Stimulated activated CD8-positive, alpha-beta memory T cell treated with anti-CD3 and anti-CD28 coated beads, Interleukin-12 subunit alpha, Interleukin-12 subunit beta, amount 100 ng/mL, for 24 hours (primary cell): ENCODE measurements around the gene CORO1C.
A peak's percentile ranks its signal among the peaks of the same experiment; 100 is the strongest.

Experiments
- DNase-seq: peaks from one replicate; pipeline ENCODE4 v3.0.0-alpha.2; 2020; ENCODE audit errors: extremely low read depth

Gene CORO1C

DNA sequence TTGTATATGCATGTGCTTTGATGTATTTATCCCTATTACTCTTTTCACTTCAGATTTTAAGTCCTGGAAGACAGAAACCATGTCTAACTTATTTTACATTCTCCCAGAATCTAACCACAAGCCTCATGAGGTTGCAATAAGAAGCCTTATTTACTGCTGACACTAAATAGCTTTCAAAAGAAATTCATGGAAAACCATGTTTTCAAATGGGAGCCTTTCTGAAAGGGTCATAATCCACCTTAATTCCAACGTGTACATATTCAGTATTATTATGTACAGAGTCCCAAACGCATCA, 34.4 kb downstream of the CORO1C start:
- no peak for DNase-seq

DNA sequence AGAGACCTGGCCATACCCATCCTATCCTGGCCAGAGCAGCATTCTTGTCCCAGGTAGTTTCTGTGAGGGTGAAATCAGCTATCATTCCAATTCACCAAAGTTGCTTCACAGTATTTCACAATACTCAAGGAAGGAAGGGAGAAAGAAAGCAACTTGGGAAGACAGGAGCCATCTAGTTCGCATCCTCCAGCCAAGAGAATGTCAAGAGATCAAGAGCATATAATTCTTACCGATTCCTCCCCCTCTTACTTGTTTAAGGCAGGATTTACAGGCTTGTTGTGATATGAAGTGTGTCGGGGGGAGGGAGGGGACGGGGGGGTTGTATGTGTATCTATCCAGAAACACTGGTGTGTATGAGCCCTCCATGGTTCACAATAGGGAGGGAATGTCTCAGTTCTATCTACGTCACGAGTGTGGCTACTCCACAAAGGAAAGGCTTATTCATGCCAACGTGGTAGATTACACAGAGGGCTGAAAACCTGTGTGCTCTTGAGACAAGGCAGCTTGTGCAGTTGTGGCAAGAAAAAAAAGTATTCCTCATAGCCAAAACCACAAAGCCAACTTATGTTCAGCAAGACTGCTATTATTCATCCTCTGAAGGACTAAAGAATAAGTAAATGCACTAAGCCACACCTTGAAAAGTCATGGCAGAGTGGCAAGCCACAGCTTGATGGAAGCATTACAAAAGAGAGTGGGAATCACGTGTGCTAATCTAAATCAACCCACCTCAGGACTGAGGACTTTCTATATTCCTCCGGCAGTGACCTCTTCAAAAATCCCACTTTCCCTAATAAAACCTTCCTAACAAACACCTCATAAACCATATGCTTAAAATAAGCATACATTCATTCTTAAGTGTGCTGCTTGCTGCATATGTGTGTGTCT, 35.0 kb downstream of the CORO1C start:
- no peak for DNase-seq

DNA sequence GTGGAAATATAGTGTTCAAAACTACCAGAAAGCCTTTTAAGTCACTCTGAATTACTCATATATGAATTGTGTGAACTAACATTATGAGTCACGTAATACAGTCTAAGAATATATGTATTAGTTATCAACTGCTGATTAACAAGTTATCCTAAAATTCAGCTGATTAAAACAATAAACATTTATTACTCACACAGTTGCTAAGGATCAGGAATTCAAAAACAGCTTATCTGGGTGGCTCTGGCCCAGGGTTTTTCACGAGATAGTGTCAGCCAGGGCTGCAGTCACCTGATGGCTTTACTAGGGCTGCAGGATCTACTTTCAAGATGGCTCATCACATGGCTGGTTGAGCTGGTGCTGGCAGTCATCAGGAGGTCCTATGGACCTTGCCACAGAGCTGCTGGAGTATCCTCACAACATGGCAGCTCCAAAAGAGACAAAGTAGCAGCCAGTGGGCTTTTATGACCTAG, 36.5 kb downstream of the CORO1C start:
- no peak for DNase-seq

DNA sequence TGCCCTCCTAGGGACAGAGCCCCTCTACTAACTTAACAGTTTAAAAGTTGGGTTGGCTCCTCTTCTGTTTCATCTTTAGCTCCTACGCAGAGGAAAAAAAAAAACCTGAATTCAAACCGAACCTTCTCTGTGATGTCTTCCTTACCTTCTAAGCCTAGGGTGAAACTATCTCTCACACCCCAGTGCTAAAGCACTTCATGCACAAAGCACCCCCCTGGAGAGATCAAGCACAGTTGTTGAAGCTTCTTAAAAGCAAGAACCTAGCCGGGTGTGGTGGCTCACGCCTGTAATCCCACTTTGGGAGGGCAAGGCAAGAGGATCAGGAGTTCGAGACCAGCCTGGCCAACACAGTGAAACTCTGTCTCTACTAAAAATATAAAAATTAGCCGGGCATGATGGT, 37.6 kb downstream of the CORO1C start:
- DNase-seq = no peak

DNA sequence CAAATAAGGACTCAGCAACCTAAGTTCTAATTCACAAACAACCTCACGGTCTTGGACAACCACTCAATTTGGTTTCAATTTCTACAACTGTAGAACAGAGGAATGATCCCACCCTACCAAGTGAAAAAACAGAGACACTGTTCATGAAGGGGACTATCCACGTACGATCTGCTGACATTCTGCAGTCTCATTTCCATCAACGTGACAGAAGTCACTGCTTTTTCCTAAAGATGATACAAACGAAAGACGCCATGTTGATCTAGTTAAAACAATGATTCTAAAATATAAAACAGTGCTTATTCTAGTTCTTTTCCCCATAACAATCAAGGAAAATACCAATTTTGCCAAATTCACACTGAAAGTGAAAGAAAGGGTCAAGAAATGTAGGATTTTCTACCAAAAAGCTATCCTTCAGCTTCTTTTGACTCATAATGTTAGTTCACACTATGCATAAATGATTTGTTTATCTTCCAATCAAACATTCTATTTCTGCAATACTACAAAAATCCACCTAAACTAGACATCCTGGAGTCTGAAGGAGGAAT, 38.1 kb downstream of the CORO1C start:
- DNase-seq = no peak

DNA sequence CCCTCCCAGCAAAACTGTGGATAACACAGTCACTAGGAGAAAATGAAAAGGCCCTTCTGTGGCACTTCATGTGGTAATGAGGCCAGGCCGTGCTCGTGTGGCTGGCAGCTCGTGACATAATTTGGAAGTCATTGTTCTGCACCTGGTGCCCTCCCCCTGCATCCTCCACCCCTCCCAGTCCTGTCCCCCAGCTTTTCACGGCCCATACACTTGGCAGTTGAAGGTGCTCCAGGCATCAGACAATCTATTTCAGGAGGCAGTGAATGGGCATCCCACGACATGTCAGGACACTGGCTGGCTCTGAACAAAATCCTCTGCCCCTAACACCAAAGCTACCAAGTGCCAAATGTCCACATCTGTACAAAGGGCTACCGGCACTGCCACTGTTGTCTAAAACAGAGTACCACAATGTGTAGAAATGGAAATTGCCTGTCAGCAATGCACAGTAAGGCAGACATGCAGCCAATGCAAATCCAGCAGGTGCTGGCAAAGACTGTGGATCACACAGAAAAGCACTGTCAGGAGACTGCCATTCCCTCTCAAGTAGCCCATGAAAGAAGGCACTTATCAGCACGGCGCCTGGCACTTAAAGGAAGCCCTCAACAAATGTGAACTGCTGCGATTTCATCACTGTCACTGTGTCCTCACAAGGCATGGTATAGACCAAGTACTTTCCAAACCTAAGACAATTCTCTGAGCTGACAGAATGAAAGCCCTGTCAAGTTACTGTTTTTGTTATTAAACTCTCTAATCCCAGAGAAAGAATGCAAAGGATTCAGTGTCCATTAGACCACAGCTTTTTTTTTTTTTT, 39.1 kb downstream of the CORO1C start:
- DNase-seq = no peak

DNA sequence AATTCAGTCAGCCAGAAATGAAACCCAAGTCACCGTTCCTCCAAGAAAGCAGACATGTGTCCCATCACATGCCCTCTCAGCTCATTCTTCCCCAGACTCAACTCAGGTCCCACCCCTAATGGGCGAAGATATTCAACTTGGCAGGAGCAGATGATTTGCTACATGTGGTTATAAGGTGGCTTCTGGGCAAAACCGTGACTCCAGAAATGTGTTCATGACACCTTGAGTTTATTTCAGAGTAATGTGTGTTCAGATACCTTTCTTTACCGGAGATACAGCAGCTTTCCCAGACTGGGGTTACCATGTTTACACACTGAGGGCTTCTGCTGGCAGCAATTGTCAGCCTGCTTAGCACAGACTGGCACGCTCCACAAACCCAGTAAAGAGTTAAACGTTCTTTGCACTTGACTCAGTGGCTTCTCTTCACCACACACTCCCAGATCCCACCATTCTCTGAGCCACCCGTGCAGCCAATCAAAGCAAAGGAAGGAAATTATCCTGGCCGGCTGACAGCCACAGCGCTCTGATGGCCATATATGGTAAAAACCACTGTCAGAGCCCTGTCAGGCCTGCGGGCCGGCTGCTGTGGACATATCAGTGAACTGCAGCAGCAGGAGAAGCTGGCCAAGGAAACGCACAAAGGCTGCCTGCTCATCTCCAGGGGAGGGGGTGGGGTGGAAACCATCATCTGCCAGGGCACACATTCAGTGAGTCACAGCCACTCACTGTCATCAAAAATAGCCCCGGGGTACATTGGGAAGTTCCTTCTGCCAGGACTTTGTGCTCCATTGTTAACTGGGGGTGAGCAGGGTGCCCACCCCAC, 39.9 kb downstream of the CORO1C start:
- peak; percentile 62 for DNase-seq

DNA sequence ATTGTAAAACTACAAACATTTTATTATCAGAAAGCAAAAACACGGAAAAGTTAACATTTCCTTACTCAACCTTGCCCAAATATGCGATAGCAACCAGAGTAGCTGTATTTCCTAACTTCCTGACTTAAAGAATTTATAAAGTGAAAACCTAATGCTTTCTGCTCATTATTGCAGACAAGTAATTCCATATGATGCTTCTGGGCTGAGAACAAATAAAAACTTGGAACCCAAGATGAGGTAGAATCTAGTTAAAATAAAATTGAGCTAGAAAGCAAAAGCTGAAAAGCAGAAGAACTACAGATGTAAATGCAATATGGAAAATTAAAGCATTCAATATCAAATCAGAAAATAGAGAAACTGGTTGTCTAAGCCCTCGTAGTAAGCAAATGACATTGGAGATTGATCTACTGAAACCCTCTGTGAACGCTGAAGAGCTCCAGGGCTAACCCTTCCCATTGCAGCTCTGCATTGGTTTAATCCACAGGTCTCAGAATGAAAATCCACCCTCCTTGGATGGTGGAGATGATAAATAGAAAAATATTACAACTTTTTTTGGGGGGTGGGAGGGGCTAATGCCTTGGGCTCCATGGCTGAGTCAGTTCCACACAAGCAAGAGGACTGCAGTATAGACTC, 40.7 kb downstream of the CORO1C start:
- no peak for DNase-seq

DNA sequence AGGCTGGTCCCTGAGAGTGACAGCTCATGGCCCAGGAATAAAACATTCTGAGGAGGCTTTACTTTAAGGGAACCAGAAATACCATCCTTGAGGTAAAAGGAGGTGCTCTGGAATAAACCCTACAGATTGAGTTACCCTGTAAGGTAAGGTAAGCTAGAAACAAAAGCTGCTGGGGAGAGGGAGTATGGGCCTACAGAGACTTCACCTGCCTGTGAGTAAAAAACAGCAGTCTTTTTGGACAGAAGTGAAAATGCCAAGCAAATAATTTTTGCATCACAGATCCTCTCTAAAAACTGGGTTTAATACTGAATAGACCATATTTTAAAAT, 41.2 kb downstream of the CORO1C start:
- DNase-seq = no peak

DNA sequence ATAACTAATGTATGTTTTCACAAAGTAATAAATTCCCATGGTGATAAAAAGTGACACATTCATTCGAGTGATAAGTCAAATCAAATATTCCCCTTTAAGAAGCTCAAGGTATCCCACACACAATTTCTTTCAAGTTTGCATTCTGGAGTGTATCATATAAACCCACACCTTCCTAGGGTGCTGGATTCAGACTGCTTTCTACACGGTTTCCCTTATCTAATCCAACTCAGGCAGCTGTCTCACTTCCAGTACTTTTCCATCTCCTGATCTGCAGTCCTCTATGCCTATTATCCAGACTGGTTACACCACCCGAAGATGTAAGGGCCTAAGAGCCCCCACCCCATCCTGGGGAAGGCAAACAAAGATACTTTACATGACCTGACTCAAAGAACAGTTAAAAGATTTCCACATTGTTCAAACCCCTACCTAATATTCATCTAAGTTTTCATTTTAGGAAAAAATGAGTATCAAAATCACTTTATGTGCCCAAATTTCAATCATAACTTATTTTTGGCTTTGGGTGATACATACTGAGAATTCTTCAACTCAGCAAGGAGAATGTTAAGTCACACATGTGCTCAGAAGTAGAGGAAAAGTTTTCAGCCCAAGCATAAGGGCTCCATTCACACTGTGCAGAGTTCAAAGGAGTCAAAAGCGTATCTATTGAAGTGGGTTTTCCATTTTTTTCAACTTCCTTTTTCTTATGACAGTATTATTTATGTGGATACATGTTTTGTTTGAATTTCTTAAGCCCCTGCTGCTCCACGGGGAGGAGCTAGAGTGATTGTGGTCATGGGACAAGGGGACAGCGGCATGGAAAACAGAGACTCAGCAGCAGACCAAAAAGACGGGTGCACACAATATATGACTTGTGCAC, 41.8 kb downstream of the CORO1C start:
- no peak for DNase-seq

DNA sequence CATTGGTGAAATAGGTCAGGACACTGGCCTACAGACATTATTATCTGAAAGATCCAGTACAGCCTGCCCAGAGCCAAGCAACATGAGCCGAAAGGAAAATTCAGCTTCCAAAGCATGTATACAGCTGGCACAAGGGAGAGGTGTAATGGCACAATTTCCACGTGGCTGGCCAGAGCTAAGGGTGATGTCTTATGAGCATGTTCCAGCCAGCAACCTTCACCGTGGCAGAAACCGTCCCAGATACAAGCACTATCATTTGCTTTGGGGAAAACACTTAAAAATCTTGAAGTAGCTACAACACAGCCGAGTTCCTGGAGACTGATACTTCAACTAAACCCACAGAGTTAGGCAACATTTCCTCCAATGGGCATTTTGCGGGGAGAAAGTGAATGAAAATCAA, 44.5 kb downstream of the CORO1C start:
- no peak for DNase-seq

DNA sequence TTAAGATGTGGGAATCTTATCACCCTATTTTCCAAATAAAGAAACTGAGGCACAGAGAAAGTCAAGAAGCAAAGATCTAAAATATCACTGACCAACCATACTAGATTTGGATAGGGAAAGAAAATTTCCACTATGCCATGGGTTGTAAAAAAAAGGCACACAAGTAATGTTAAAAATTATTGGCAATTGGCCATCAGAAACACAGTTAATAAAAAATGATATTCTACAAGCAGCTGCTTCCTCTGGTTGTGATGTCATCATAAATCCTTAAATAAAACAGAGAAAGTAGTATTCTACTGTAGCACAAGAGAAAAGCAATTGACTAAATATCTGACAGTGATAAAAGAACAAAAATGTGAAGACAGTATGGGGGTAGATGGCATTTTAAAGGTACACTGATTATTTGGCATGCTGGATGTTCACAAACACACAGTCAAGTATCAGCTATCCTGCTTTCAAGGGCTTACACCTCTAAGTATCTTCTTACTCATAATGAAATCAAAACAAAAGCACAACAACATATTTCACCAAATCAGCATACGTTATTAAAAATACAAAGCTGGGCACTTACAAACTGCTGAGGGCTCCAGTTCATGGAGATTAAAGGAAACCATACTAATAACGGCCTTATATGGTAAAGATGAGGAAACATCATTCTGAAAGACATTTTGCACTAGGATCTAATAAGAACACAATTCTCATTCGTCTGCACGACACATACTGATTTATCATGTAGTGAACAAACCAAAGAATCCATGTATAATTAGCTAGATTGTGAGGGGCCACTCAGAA, 45.7 kb downstream of the CORO1C start:
- DNase-seq = no peak

DNA sequence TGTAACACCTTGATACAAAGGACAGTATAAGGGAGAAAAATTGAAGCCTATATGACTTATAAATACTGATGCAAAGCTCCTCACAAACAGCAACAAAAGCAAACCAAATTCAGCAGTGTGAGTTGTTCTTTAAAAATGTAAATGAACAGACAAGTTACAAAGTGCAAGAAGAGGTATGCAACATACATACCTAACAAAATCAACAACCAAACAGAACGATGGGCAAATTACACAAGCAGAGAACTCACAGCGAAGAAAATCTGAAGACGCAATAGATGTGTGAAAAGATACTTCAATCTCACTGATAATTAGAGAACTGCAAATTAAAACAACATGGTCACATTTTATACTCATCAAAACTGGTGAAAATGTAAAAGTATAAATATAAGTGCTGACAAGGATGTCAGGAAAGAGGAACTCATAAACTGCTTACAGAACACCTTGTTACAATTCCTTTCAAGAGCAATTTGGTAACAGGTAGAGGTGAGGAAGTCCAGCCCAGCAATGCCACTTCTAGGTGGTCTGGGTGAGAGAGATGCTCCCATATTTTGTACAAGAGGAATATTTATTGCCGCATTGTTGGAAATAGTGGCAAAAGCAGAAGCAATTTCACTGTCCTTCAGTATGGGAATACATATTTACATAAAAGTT, 47.3 kb downstream of the CORO1C start:
- no peak for DNase-seq

DNA sequence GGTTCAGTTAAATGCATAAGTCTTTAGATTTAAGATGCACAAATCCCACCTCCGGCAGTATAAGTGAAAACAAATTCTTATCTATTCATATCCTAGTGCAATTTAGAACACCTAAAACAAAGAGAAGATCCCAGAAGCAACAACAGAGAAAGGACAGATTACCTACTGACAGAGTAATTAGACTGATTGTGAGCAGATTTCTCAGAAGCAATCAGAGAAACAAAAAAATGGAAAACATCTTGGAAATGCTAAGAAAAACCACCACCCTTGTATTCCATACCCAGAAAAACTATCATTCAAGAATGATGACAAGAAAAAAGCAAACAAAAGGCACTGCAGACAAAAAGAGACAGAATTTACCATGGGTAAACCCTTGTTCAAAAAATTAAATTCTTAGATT, 50.0 kb downstream of the CORO1C start:
- no peak for DNase-seq

DNA sequence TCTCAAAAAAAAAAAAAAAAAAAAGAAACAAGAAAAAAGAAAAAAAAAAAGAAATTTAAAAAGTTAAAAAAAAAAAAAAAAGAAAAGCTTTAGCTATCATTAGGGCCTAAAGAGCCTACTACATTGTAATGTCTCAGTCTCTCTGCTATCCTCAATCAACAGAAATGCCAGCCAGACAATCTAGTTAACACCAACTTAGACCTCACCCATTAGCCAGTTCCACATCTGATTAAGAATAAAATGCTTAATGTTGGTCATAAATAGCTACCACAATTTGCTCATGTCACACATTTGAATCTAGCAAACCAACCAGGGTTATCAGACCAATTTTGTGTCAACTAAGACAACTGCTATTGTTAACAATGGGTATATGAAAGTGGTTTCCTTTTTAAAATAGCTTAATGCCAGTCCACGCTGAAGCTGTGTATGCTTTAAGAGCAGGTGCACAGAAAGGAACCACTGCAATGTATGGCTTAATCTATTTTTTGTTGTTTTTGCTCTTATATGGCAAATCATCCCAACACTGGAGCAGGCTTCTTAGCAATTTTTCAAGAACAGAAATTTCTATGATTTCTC, 52.1 kb downstream of the CORO1C start:
- DNase-seq = no peak

DNA sequence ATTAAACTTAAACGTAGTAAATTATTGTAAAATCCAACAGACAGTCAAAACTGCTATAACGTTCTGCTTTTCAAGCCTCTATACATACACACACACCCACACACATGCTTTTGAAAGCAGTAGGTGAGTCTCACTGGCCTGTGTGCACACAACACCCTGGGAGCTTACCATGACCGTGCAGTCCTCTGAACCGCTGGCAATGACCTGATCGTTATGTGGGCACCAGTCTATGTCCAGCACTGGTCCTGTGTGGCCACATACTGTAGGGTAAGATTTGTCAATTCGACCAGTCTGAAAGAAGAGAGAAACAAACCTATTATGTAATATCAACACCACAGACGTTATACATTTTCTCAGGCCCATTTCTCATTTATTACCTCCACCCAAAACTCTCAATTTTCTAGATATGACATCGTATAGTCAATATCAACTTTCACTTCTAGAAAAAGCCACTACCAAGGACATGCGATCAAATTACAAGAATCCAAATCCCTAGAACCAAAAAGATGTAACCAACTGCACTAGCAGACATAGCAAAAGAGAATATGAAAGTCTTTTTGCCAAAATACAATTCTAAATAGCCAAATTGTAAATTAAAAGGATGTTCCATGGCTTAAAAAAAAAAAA, 53.1 kb downstream of the CORO1C start:
- no peak for DNase-seq

DNA sequence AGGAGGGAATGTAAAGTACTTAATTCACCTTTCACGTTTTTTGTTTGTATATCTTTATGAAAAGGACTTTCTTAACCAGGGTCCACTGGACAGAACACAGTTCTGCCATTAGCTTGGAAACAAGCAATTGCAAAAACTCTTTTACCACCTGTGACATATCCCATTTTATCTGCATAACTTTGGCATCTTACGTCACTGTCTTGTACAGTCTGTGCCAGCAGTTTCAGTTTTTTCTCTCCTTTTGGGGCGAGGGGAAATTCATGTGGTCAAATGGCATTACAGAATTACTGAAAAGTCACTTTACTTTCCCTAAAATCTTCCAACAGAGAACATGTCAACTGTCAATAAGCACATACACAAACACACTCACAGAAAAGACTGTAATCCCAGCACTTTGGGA, 53.9 kb downstream of the CORO1C start:
- no peak for DNase-seq

DNA sequence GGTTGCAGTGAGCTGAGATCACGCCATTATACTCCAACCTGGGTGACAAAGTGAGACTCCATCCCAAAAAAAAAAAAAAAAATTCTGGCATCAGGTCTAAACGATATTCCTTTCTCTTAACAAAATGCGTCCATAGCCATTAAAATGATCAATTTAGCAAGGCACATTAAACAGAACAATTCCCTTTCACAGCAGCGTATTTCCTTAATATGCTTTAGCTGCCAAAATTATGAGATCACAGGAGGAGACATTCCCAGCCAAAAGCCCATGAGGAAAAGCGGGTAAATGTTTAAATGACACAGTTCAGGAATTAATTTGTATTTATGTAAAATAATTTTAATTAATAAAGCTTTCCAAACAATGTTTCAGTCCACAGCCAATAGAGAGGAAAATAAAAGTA, 54.6 kb downstream of the CORO1C start:
- DNase-seq = no peak

DNA sequence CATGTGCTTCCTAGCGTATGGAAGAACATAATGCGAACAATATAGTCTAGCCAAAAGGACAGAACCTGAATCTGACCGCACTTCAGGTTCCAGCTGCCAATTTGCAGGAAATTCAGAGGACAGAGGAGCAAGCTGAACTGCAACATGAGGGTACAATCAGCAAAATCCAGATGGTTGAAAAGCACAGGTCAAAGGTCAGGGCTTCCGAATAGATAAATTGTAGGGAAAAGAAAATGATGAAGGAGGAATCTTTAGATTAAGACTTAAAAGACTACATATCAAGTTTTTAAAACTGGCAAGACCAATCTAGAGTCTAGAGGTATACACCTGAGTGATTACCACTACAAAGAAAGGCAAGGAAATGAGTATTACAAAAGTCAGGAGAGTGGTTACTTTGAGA, 55.5 kb downstream of the CORO1C start:
- no peak for DNase-seq
